GM12865 (cell line): ENCODE measurements around the gene CACNA1C.

Experiments used
- DNase-seq: peaks from one replicate; pipeline ENCODE4 v3.0.0; 2010; ENCODE audit warnings: low read depth
- H3K4me3 ChIP-seq: 2 replicates; pipeline ENCODE4 v1.5.1; 2011; ENCODE audit warnings: mild to moderate bottlenecking, low read depth, low read length, control low read depth
- CTCF ChIP-seq: IDR thresholded peaks from 2 replicates; pipeline ENCODE4 v1.5.1; 2011; ENCODE audit warnings: low read length, control low read depth, low read depth, inconsistent platforms; ENCODE audit not compliant: insufficient read depth; ENCODE audit errors: missing control alignments

CACNA1C gene

GRCh38 chr12:2117541-2117940 is 64.8 kb downstream of the CACNA1C start:
- no peak for DNase-seq
- no peak overlapping the region for H3K4me3 ChIP-seq
- no peak for TF ChIP-seq CTCF

DNA sequence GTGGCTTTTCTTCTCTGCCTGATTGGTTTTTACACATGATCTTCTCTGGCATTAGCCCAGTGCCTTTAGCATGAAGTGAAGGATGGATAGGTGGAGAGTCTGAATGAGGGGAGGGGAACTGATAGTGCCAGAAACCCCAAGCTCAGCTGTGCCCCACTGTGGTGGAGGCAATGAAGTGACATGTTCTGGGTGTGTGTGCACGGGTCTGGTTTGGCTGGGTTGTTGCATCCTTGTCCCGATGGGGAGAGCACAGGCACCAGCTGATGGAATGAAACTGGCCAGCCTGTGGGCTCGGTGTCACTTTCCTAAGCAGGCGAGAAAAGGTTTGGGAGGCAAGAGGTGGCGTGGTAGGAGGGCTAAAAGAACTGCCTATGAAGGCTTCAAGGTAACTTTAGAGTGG is 65.3 kb downstream of the CACNA1C start:
- no peak overlapping the region for H3K4me3 ChIP-seq
- DNase-seq: no peak
- no peak for TF ChIP-seq CTCF

- no peak for TF ChIP-seq CTCF
- no peak overlapping the region for H3K4me3 ChIP-seq
- DNase-seq: no peak
Measured at GRCh38 chr12:2118481-2119255, 65.9 kb downstream of the CACNA1C start.

DNA sequence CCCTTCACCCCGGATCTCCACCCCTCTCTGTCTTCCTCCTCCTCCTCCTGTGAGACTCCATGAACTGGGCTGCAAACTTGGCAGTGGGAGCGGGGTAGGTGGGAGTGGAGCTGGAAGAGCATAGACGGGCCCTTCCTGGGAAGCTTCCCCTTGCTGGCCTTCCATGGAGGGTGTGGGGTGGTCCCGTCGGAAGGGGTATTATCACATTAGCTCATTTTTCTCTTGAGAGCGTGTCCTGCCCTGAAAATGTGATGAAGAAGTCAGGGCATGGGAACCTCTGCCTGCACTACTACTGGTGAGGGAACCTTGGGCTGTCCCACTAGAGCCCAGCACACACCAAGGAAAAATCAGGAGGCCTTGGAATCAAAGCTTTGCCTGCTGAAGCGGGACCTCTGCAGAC is 66.5 kb downstream of the CACNA1C start:
- no peak overlapping the region for H3K4me3 ChIP-seq
- DNase-seq: no peak
- TF ChIP-seq CTCF: no peak

DNA sequence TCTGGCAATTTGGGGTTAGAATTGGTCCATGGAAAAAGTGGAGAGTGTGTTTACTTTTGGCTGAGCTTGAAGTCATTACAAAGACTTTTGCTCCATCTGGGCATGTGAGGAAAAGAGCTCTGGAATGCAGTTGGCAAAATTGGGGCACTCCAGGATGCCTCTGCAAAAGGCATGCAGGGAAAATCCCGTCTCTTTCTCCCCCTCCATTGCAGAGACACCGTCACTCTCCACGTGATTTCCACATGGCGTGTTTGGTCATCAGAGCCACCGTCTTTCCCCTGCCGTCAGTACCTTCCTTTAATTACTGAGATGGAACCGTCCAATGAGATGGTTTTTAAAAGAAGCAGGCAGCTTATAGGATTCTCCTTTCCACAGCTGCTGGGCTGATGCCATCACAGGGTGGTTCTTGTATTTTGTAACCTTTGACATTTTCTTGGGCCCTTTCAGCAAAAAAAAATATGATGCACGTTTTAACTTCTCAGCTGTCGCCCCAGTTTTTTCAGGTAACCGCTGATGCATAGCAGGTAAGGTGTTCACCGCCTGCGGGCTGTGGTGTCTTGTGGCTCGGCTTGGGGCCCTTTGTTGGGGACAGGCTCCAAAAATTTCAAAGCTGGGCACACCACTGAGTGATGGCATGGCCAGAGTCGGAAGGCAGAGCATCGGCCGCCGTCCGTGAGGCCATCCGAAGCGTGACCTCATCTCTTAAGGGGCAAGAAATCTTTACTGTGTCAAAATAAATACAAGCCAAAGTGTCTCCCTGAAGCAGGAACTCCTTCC is 68.4 kb downstream of the CACNA1C start:
- no peak for TF ChIP-seq CTCF
- H3K4me3 ChIP-seq: no peak overlapping the region
- DNase-seq: no peak

DNA sequence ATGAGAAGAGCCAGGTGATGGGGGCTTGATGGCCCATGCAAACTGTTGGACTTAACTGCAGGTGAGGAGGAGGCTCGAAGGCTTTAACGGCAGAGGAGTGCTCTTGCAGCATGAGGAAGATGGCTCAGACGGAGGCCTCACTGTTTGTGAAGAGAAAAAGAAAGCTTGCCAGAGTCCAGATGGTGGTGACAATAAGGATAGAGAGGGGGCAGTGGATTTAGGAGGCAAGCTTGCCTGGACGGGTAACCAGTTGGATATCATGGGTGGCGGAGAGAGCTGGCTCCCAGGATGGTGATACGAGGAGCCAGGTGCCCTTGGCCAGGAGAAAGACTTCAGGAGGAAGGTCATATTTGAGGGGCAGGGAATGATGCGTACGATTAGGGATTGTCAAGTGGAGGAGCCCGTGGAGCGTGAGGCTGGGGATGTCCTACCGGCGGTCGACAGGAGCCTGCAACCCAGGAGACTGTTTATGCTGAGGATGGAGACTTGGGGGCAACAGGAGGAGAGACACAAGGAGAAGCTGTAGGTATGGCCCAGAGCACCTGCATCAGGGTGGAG is 71.8 kb downstream of the CACNA1C start:
- no peak for TF ChIP-seq CTCF

More for the DNA sequence above, 71.8 kb downstream of the CACNA1C start:
- H3K4me3 ChIP-seq: no peak overlapping the region
- DNase-seq: no peak
